RWPE1 (cell line): ENCODE measurements around the gene DOCK1.

Experiments
- CTCF ChIA-PET: fragments of 350-600 bp; sonication (Branson Sonifier 250); formaldehyde crosslinking; extraction: SDS; loops from one replicate; lab custom pipeline; 2021; lab: Yijun Ruan, JAX
- POLR2A ChIA-PET: fragments of 400-600 bp; formaldehyde crosslinking; extraction: SDS; loops from one replicate; lab custom pipeline; 2020; ENCODE audit warnings: antibody characterized with exemption; ENCODE audit not compliant: low non-redundant PET; lab: Yijun Ruan, JAX
- DNase-seq: peaks from one replicate; pipeline ENCODE4 v3.0.0; 2012; ENCODE audit warnings: low spot score
- H3K27ac ChIP-seq: fragments of 450-650 bp; 2 replicates; pipeline ENCODE4 v1.5.1; 2017
- TF ChIP-seq, protein P1 (sequence below): fragments of 450-650 bp; conservative IDR thresholded peaks from 2 replicates; pipeline ENCODE4 v1.5.1; 2017; ENCODE audit warnings: low read depth, mild to moderate bottlenecking

The DOCK1 gene

DNA sequence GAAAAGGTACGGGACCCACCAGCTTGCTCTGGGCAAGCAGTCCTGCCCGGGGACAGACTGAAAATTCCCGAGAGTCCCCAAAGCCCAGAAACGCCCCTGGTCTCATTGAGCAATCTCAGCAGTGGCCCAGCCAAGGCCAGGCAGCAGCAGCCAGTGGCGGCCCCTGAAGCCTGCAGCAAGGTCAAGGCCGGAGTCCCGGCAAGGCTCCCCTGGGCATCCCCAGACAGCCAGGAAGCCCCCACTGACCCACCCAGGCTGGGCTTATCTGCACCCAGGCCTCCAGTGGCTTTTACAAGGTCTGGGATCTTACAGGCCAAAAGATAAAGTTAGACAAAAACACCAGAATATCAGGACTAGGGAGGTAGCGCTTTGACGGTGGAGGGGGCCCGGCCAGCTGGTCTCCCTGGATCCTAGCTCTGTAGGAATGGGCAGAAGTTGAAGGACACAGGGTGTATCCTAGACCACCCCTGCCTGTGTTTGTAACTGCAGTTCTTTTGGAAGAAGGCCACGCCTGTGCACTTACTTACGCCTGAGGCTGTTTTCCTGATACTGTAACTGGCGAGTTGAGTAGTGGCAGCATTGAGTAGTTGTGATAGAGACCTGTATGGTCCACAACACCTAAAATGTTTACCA is 513.4 kb downstream of the DOCK1 start:
- no peak overlapping the region for H3K27ac ChIP-seq
- POLR2A ChIA-PET, result no interaction called here
- DNase-seq, result no peak
- CTCF ChIA-PET, result no interaction called here
- TF ChIP-seq, protein P1, sequence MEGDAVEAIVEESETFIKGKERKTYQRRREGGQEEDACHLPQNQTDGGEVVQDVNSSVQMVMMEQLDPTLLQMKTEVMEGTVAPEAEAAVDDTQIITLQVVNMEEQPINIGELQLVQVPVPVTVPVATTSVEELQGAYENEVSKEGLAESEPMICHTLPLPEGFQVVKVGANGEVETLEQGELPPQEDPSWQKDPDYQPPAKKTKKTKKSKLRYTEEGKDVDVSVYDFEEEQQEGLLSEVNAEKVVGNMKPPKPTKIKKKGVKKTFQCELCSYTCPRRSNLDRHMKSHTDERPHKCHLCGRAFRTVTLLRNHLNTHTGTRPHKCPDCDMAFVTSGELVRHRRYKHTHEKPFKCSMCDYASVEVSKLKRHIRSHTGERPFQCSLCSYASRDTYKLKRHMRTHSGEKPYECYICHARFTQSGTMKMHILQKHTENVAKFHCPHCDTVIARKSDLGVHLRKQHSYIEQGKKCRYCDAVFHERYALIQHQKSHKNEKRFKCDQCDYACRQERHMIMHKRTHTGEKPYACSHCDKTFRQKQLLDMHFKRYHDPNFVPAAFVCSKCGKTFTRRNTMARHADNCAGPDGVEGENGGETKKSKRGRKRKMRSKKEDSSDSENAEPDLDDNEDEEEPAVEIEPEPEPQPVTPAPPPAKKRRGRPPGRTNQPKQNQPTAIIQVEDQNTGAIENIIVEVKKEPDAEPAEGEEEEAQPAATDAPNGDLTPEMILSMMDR, result no peak

DNA sequence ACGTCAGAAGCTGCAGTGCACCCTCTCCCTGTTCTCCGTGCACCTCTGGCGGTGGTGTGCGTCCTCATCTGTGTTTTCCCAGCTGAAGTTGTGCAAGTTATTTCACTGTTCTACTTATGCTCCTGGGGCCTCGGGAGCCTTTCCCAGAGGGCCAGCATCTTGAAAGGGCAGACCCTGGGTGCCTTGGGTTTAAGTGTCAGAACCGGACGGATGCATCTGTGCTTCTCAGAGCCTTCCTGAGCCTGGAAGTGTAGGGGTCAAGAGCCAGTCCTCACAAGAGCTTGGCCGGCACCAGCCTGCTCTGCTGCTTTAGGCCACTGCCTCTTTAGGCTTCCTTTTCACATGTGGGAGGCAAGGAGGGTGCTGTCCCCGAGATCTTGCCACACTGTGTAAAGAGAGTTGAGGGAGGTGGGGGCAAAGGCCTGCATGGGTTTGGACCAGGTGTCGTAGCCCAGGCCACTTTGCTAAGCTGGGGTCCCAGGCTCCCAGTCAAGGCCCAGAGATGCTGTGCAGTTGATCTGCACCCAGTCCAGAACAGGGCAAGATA is 515.0 kb downstream of the DOCK1 start:
- TF ChIP-seq, protein P1, result no peak
- POLR2A ChIA-PET, result no interaction called here
- H3K27ac ChIP-seq, result no peak overlapping the region
- CTCF ChIA-PET, result no interaction called here
- DNase-seq, result no peak

DNA sequence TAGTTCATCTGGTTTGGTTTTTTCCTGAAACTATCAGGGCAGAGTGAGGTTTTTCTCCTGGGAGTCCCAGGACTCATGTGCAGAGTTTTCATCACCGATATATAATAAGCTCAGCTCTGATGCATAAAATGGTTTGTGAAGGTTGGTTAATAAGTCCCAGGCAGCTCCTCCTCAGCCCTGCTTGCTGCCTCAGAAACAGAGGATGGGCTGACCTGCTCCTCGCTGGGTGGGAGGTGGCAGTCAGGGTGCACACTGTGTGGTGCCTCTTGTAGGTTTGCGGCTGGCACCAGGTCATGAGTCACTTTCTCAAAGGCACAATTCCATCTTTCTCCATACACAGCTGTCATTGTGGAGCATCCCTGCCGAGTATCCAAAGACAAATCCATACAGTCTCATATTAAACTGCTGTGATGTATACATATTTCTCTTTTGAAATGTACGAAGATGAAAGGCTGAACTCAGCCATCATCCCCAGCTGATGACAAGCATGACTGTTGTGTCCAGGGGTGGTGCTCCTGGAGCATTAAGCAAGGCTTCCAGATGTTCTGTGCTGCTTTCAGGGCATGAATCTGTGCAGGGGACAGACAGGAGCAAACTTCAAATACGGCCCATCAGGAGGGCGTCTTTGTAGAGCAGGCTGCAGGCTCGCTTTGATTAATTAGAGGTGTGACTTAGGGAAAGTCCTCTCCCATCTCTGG is 518.1 kb downstream of the DOCK1 start:
- DNase-seq, result no peak
- no peak overlapping the region for H3K27ac ChIP-seq
- TF ChIP-seq, protein P1, result no peak
- POLR2A ChIA-PET, result no interaction called here
- CTCF ChIA-PET, result no interaction called here

DNA sequence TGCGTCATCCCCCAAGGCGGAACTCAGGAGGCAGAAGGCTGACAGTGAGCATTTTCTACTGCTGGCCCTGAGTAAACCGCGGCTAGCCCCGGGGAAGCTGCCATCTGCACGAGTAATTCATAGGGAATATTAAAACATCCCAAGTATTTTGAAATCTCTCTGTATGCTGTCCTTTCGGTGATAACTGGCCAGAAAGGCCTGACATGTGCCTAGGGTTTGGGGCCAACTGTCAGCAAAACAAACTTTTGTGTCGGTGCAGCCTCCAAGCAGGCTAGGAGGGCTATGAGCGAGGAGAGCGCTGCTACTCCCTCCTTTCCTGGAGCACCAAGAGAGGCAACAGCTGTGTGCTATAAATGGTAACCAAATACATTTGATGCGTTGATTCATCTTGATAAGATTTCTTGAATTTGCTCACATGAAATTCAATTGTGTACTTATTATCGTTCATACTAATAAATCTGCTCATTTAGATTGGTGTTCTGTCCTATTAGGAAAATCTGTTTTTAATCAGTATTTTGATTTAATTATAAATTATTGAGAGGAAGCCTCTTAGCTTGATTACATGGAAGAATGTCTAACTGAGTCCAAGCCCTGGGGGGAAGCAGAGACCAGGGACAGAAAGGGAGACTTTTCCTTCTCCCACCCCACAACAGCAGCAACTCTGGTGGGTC is 519.5 kb downstream of the DOCK1 start:
- CTCF ChIA-PET, result no interaction called here
- POLR2A ChIA-PET, result no interaction called here
- H3K27ac ChIP-seq, result no peak overlapping the region
- DNase-seq, result no peak
- TF ChIP-seq, protein P1, result no peak

DNA sequence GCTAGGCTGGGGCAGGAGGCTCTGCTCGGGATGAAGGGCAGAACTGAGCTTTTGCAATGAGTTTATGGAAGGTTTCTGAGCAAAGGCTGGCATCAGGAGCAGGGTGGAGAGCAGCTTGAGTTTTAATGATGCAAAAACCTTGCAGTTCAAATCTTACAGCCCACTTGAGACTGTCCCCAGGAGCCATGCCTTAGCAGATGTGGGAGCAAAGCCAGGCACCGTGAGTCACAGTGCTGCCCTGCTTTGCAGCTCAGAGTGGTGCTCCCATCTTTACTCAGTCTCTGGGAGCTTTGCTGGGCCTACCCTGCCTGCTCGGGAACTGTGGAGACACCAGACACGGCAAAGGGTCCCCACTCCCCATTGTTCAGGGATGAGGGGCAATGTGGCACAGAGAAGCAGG is 521.5 kb downstream of the DOCK1 start:
- TF ChIP-seq, protein P1, result no peak
- POLR2A ChIA-PET, result no interaction called here
- no peak for DNase-seq
- CTCF ChIA-PET, result interaction anchor here (0.5 to 0.8 kb wide), 2 partner anchors 188 to 1445 kb away, joined by 4 to 5 read pairs; no protein-coding TSS in a partner anchor
- H3K27ac ChIP-seq, result no peak overlapping the region

DNA sequence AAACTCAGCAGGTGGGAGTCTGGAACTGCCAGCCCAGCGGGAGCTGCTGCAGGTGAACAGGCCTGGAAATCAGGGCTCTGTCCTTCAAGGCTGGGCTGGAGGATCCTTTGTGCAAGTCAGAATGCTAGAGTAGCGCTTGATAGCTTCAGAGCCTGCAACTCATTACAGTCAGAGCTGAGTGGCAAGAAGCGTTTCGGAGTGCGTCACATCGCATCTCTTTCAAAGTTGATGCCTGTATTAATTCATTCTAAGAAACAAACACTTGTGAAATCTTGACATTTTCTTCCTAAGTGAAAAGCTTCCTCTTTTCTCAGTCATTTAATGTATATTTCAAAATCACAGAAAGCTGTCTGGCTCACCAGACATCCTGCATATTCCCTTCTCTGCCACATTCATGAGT is 522.7 kb downstream of the DOCK1 start:
- CTCF ChIA-PET, result no interaction called here
- no peak overlapping the region for H3K27ac ChIP-seq
- DNase-seq, result no peak
- TF ChIP-seq, protein P1, result no peak
- POLR2A ChIA-PET, result no interaction called here
